HG03196 (cell line): ENCODE results near the gene CLTC.
"Not testable (repeated sequence)": the region's sequence is repeated elsewhere in the genome, so short reads cannot be mapped to it uniquely, and the experiment has no call there.

Source experiments
- ATAC-seq: cut with Tn5 transposase; IDR thresholded peaks from one replicate; pipeline ENCODE4 v1.9.1; 2021; ENCODE audit not compliant: unreplicated experiment

CLTC gene

GRCh38 chr17:59619298-59620063 is at the start of gene CLTC:
Gene CLTC, plus strand, starts transcription at chr17:59619895. Its CDS starts 237 bp downstream, at chr17:59620132.
- peak; percentile 70 for ATAC-seq

GRCh38 chr17:59572301-59572924 is 47.3 kb upstream of the CLTC start:
- ATAC-seq: no peak

GRCh38 chr17:59584168-59584567 is 35.5 kb upstream of the CLTC start:
- not testable (repeated sequence) for ATAC-seq

GRCh38 chr17:59600169-59600568 is 19.5 kb upstream of the CLTC start:
- ATAC-seq: no peak

GRCh38 chr17:59601130-59601529 is 18.6 kb upstream of the CLTC start:
- no peak for ATAC-seq

- ATAC-seq: no peak
These were observed 12.6 kb upstream of the CLTC start for GRCh38 chr17:59607061-59607460.

GRCh38 chr17:59607817-59608403 is 11.8 kb upstream of the CLTC start:
- no peak for ATAC-seq

- no peak for ATAC-seq
These were observed 8.2 kb upstream of the CLTC start for GRCh38 chr17:59611503-59611902.

- no peak for ATAC-seq
These were observed 3.3 kb upstream of the CLTC start for GRCh38 chr17:59616253-59616920.

- ATAC-seq: no peak
These were observed 2.5 kb upstream of the CLTC start for GRCh38 chr17:59617156-59617732.

GRCh38 chr17:59619035-59619297 is 729 bp upstream of the CLTC start:
- ATAC-seq: no peak

- no peak for ATAC-seq
These were observed 317 bp downstream of the CLTC start for GRCh38 chr17:59620064-59620359.

- no peak for ATAC-seq
These were observed 994 bp downstream of the CLTC start for GRCh38 chr17:59620518-59621259.

- ATAC-seq: no peak
These were observed 2.1 kb downstream of the CLTC start for GRCh38 chr17:59621771-59622170.

- ATAC-seq: no peak
These were observed 3.5 kb downstream of the CLTC start for GRCh38 chr17:59623151-59623550.

GRCh38 chr17:59626756-59627155 is 7.1 kb downstream of the CLTC start:
- ATAC-seq: no peak

GRCh38 chr17:59627274-59627673 is 7.6 kb downstream of the CLTC start:
- ATAC-seq: no peak

GRCh38 chr17:59627770-59628171 is 8.1 kb downstream of the CLTC start:
- no peak for ATAC-seq

GRCh38 chr17:59629174-59629573 is 9.5 kb downstream of the CLTC start:
- no peak for ATAC-seq

GRCh38 chr17:59631276-59631675 is 11.6 kb downstream of the CLTC start:
- no peak for ATAC-seq

GRCh38 chr17:59632398-59632797 is 12.7 kb downstream of the CLTC start:
- ATAC-seq: no peak
